HG03439 (cell line): ENCODE measurements around the gene GPR61.

Experiments used
- ATAC-seq: cut with Tn5 transposase; IDR thresholded peaks from one replicate; pipeline ENCODE4 v1.9.1; 2021; ENCODE audit warnings: mild to moderate bottlenecking, moderate library complexity; ENCODE audit not compliant: unreplicated experiment

Gene GPR61

DNA sequence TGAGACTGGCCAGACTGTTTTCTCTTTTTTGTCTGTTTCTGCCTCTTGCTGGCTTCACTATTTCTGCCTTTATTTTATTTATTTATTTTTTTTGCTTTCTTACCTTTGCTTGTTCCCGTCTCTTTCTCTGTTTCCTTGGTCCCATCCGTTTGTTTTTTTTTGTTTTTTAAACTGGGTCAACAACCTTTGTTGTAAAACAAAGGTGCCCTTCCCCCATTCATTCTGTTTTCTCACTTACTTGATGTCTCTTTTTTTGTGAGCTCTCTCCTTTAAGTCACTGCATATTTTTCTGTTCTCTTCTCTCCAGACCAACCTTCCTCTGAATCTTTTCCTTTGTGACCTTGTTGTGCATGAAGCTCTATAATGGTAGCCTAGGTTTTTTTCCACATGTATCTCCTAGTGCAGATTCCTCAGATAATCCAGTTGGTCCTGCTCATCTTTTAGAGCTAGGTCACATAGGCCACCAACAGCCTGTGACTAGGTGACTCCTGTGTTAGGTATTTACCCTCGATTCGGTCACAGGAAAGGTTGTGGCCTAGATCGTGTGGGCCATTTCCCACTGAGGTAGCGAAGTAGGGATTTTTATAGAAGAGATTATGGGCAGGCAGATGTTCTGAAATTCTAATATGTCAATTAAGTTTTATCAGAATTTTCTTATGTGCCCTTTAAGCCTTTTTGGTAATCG, 24.7 kb downstream of the GPR61 start:
- ATAC-seq = no peak

DNA sequence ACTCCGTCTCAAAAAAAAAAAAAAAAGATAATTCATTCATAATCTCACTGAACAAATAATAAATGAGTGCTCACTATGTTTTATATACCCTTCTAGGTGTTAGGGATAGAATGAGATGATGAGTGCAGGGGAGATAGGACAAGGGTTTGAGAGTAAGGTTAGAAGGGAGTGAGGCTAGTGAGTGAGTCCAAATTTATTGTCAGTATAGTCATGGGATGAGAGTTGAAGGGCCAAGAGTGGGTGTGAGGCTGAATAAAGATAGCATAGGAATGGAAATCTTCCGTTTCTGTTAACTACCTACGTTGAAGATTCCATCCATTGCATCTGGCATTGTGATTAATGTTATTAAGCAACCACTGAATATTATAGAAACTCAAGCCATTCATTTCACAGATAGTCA, 25.6 kb downstream of the GPR61 start:
- no peak for ATAC-seq

DNA sequence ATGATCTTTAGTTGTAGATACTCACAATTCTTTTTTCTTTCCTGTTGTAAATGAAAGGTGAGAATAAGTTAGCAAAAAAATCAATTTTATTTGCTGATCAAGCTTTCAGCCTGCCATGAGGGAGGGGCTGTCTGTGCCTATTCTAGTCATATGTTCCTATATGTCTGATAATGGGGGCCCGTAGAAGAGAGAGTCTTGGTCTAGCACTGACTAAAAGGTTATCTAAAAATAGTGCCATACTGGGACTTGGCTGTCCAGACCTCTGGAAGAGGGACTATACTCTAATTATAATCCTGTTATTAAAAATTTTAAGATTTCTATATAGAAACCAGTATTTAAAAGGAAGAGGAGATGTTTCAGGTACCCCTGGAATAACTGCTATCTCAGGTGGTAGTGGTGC, 27.3 kb downstream of the GPR61 start:
- ATAC-seq = no peak

DNA sequence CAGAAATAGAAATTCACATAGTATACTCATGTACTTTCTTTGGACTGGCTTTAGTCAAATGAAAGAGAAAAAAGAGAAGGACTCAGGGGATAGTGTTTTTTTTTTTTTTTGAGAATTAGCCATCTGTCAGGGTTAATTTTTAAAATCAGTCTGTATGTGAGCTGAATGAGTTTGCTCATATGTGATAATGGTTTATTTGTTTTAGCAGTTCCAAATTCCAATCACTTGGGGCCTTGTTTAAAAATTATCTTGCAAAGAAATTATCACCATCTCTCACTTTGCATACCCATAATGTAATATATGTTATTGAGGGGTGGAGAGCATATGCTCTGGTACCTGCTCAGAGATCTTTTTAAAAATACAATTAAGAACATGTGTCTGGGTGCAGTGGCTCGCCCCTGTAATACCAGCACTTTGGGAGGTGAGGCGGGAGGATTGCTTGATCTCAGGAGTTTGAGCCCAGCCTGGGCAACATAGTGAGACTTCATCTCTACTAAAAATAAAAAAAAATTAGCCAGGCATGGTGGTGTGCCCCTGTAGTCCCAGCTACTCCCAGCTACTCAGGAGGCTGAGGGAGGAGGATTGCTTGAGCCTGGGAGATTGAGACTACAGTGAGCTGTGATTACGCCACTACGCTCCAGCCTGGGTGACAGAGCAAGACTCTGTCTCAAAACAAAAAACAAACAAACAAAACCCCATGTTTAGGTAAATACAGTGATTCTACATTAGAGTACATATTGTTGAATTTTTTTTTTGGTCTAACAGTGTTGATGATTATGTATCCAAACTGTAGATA, 28.4 kb downstream of the GPR61 start:
- ATAC-seq = no peak

DNA sequence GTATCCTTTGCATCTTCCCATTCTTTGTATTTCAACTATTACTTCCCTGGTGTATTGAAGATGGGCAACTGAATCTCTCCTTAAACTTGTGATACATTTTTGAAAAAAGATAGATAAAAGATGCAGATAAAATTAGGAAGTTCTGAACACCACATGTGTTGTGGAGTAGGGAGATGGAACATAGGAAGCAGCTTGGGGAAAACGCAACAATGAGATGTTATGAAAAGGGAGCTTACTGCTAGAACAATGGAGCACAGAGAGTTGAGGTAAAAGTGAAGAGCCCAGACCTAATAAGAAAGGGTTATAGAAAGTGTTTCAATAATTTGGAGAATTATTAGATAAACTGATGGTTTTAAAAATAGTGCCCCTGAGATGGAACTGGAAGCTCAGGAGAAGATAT, 29.7 kb downstream of the GPR61 start:
- no peak for ATAC-seq

DNA sequence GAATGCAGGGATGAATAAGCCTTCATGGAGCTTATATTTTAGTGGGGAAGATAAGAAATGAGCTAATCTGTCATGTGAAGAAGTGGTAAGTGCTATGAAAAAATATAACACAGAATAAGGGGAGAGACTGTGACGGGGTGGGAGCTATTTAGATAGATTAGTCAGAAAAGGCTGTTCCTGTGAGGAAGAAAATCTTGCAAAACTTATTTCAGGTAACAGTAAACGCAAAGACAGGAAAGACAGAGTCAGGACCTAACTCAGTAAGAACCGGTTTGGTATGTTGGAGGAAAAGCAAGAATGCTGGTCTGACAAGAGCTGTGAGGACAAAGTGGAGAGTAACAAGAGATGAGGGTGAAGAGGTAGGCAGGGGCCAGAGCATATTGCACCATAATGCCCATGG, 30.7 kb downstream of the GPR61 start:
- ATAC-seq = no peak

DNA sequence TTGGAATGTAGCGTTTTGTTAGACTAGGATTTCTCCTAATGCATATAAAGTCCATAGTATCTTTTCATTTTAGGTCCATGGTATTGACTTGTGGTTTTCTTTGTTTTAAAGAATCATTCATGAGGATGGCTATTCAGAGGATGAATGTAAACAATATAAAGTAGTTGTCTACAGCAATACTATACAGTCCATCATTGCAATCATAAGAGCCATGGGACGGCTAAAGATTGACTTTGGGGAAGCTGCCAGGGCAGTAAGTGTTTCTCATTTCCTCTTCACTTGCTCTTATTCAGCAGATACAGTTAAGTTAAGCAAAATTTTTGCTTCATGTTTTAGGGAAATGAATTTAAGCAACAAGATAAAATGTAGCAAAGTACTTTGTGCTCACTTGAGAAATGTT, 34.1 kb downstream of the GPR61 start:
- no peak for ATAC-seq

GRCh38 chr1:109578947-109579443, 39.3 kb downstream of the GPR61 start:
- no peak for ATAC-seq

- ATAC-seq = no peak
These were observed 39.8 kb downstream of the GPR61 start for GRCh38 chr1:109579491-109579890.

- no peak for ATAC-seq
These were observed 42.3 kb downstream of the GPR61 start for GRCh38 chr1:109582021-109582420.

GRCh38 chr1:109584766-109585165, 45.1 kb downstream of the GPR61 start:
- ATAC-seq = no peak

- ATAC-seq = no peak
These were observed 46.4 kb downstream of the GPR61 start for GRCh38 chr1:109586055-109586454.

GRCh38 chr1:109589177-109589576, 49.5 kb downstream of the GPR61 start:
- ATAC-seq = no peak

- no peak for ATAC-seq
These were observed 50.0 kb downstream of the GPR61 start for GRCh38 chr1:109589679-109590078.

DNA sequence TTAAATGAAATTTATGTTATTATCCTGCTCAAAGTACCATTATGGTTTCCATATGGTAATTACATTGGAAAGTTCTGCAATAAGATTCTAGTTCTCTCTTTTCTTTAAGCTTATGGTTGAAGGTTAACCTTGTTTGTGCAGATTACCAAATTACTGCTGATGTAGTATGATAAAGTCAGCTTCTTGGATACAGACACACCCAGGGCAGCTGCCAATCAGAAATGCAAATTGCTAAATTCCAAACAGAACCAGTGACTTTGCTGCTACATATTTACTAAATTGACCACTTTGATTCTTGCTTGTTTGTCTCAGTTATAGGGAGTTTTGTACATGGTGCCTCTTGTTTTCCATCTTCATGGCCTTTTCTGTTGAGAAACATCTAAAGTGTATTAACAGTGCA, 53.2 kb downstream of the GPR61 start:
- ATAC-seq = no peak

DNA sequence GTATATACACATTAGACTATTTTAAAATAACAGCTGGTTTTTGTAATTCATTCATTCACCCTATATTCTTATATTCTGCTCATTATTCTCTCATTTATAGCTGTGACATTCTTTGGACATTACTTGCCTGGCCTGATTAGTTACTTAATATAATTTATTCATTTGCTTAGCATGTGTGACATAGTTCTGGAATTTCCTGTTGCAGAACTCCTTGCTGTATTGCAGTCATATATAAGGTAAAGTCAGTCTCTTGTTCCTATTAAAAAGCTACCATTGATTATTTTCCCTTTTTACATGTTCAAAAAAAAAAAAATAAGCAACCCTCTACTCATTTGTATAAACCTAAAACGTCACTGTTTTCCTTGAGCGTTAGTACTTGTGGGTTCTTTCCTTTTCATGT, 55.9 kb downstream of the GPR61 start:
- no peak for ATAC-seq
